Right renal cortex interstitium (tissue), 3 donors: Measurements from ENCODE around the gene AGBL5. TPM values are rescaled to one million over a fixed set of nuclear protein-coding genes. Genes with fewer than 3 reads are reported as not detected.

Experiments used
- DNase-seq, 3 donors: peaks; one replicate each; pipeline ENCODE4 v3.0.0-alpha.2; 2013; ENCODE audit warnings: low read depth in 3 of 3, low spot score in 2 of 3
- polyA plus RNA-seq, 3 donors: library from polyadenylated mRNA; unstranded; fragments of 120-200 nt; gene quantifications; one replicate each; pipeline ENCODE4 v1.2.1, GENCODE V29; 2013; ENCODE audit not compliant: insufficient read length in 3 of 3

The AGBL5 gene
- polyA plus RNA-seq, 3 donors = 60.9 to 64.2 (median 61.0) TPM

DNA sequence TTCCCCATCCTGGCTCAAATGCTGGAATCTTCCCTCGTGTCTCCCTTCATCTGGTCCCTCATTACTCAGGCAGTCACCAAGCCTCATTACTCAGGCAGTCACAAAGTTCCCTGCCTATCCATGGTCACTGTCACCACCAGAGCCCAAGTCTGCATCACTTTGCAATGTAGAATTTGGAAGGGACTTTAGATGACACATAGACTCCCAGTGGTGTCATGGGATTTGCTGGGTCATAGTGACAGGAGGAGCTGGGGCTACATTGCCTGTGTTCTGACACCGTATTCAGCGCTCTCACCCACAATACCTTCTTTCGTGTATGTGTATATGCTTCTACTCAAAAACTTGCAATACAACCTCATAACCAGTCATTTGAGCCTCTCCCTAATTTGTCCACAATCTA lies 24.9 kb downstream of the AGBL5 start:
- no peak for DNase-seq

DNA sequence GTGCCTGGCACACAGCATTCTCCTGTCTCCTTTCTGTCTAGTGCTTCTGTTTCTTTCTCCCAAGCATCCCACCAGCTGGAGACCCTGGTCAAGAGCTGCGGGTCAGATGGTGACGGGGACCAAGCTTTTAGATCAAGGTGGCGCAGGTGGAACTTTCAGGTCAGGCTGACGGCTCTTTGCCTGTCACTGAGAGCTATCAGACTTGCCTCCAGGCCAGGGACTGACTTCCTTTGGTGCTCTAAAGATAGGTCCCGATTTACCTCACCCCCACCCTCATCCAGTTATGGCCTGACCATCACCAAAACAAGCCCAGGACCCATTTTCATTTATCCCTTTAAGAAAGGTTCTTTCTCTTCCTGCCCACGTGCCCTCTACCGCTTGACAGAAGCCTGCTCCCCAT lies 25.8 kb downstream of the AGBL5 start:
- DNase-seq = no peak

- DNase-seq = peak in 1 of 3 donors; percentile 76
Observed at GRCh38 chr2:27078267-27079194, 27.1 kb downstream of the AGBL5 start, which contains the start of gene EMILIN1. Gene EMILIN1 (plus strand): TSS chr2:27078615. CDS start chr2:27079066, 451 bp downstream.

GRCh38 chr2:27079233-27080139 lies 28.0 kb downstream of the AGBL5 start:
- no peak for DNase-seq

- no peak for DNase-seq
Observed at GRCh38 chr2:27080140-27080469, 28.6 kb downstream of the AGBL5 start.

DNA sequence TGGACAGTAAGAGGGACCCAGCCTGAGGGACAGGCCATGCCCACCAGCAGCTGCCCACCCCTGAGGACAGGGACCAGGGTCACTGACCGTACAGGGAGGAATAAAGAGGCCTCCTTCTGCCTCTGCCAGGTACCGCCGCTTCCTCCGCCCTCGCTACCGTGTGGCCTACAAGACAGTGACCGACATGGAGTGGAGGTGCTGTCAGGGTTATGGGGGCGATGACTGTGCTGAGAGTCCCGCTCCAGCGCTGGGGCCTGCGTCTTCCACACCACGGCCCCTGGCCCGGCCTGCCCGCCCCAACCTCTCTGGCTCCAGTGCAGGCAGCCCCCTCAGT lies 29.1 kb downstream of the AGBL5 start:
- DNase-seq = no peak

GRCh38 chr2:27081984-27082772 lies 30.7 kb downstream of the AGBL5 start:
- DNase-seq = no peak

DNA sequence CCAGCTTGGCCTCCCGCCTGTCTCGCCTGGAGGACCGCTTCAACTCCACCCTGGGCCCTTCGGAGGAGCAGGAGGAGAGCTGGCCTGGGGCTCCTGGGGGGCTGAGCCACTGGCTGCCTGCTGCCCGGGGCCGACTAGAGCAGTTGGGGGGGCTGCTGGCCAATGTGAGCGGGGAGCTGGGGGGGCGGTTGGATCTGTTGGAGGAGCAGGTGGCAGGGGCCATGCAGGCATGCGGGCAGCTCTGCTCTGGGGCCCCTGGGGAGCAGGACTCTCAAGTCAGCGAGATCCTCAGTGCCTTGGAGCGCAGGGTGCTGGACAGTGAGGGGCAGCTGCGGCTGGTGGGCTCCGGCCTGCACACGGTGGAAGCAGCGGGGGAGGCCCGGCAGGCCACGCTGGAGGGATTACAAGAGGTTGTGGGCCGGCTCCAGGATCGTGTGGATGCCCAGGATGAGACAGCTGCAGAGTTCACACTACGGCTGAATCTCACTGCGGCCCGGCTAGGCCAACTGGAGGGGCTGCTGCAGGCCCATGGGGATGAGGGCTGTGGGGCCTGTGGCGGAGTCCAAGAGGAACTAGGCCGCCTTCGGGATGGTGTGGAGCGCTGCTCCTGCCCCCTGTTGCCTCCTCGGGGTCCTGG lies 31.4 kb downstream of the AGBL5 start:
- DNase-seq = no peak

GRCh38 chr2:27083410-27084296 lies 32.2 kb downstream of the AGBL5 start:
- DNase-seq = no peak

DNA sequence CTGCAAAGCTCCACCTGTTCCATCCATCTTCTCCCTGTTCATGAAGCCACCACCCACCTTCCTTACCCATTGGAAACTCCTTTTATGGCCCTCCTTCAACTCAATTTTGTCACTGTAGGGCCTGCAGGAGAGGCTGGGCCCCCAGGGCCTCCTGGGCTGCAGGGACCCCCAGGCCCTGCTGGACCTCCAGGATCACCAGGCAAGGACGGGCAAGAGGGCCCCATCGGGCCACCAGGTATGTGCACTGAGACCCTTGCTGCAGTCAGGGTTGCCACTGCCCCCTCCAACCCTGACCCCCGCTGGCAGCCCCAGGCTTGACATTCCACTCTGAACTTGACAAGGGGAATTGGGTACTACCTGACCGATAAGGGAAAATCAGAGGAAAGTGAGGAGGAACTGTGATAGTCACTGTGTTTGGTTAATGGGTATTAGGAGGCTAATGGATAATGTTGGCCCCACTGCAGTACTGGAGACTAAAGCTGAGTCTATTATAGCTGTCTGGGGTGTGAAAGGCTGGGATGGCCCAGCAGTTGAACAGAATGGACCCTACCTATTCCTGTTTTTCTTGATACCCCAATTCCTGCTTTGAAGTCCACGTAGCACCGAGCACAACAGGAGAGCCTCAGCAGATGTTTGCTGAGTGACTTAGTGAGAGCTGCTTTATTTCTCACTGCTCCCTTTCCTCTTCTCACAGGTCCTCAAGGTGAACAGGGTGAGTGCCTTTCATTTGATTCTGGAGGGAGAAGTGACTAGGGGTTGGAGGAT lies 33.0 kb downstream of the AGBL5 start:
- no peak for DNase-seq

DNA sequence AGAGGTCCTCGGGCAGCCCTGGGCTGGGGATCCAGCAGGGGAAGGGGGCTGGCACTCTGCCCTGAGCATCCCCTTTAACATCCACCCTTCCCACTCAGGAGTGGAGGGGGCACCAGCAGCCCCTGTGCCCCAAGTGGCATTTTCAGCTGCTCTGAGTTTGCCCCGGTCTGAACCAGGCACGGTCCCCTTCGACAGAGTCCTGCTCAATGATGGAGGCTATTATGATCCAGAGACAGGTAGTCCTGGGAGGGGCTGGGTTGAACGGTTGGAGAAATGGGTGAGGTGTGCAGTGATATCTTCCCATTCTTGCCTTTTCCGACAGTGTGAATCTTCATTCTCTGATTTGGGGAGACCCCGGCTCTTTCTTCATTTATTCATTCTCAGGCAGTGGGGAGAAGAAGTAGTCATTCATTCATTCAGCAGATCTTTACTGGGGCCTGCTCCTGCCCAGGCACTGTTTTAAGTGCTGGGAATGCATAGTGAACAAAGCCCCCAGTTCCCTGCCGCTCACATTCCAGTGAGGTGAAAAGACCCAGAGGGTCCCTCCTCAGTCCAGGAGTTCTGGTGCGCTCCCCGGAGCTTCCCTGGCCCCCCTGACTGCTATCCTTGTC lies 33.7 kb downstream of the AGBL5 start:
- DNase-seq = no peak

DNA sequence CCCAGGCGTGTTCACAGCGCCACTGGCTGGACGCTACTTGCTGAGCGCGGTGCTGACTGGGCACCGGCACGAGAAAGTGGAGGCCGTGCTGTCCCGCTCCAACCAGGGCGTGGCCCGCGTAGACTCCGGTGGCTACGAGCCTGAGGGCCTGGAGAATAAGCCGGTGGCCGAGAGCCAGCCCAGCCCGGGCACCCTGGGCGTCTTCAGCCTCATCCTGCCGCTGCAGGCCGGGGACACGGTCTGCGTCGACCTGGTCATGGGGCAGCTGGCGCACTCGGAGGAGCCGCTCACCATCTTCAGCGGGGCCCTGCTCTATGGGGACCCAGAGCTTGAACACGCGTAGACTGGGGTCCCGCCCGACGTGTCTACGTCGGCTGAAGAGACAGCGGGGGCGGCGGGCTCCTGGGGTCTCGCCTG lies 34.2 kb downstream of the AGBL5 start:
- no peak for DNase-seq

DNA sequence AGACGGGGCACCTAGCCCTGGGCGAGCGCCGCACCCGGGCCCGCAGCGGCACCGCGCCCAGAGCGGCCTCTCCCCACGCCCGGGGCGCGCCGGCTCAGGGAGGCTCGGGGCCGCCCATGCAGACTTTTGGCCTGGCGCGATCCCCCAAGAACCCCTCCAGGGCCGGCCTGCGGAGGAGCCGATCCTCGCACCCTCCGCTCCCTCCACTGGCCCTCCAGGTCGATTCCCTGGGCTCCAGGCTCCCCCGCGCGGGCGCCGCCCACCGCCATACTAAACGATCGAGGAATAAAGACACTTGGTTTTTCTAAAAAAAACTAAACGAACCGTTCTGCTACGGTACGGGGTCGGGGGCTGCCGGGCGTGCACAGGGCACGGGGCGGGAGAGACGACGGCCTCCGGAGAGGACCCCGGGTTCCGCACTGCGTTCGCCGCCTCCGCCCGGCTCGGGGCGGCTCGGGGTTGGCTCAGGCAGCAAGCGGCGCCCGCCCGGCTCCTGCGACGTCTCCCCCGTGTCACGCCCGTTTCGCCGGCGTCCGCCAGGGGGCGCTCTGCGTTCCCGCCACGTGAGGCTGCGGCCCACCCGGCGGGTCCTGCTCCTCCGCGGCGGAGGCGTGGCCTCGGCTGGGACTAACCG lies 34.7 kb downstream of the AGBL5 start:
- peak in 2 of 3 donors; percentile 85 to 87 for DNase-seq

DNA sequence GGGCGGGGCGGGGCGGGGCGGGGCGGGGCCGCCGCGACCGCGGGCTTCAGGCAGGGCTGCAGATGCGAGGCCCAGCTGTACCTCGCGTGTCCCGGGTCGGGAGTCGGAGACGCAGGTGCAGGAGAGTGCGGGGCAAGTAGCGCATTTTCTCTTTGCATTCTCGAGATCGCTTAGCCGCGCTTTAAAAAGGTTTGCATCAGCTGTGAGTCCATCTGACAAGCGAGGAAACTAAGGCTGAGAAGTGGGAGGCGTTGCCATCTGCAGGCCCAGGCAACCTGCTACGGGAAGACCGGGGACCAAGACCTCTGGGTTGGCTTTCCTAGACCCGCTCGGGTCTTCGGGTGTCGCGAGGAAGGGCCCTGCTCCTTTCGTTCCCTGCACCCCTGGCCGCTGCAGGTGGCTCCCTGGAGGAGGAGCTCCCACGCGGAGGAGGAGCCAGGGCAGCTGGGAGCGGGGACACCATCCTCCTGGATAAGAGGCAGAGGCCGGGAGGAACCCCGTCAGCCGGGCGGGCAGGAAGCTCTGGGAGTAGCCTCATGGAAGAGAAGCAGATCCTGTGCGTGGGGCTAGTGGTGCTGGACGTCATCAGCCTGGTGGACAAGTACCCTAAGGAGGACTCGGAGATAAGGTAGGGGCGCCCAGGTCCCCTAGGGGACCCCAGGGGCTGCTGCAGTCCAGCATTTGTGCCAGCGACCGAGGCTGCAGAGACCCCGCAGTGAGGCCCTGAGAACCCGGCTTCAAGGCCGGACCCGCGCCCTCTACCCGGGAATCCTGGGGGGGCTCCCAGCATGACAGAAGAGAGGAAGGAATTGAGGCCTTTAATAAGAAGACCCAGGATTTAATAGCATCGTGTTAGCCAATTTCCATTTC lies 35.5 kb downstream of the AGBL5 start, which contains the start of gene KHK:
KHK (plus strand) TSS at position 49 of the 870 bp plus-strand sequence; CDS start at position 537, 488 bp downstream.
- DNase-seq = no peak

DNA sequence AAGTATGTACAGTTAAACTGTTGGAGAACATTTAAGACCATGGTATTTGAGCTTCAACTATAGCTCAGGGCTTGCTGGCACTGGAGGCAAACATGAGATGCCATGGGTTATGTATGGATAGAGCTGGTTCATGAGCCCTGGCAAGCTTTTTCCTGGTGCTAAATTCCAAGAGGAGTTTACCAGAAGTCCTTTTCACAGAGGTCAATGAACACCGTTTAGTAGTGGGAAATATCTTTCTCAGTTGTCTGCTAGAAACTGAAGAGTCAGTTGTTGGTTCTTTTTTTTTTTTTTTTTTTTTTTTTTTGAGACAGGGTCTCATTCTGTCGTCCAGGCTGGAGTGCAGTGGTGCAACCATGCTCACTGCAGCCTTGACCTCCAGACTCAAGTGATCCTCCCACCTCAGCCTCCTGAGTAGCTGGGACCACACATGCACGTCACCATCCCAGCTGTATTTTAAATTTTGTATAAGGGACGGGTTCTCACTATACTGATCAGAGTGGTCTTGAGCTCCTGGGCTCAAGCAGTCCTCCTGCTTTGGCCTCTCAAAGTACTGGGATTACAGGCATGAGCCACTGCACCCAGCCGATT lies 36.4 kb downstream of the AGBL5 start:
- no peak for DNase-seq

DNA sequence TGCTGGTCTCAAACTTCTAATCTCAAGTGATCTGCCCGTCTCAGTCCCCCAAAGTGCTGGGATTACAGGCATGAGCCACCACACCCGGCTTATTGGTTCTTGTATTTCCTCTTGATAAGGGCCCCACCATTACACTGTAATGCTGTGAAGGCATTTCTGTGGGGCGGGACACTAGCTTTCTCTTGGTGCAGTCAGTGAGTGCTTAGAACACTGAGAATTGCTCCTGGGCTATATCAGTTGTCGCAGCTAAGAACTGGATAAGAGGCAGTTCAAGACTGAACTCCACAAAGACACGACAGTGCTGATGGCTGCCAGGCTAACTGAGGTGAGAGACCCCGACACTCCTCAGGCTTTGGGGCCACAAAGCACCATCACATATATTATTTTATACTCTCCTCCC lies 37.2 kb downstream of the AGBL5 start:
- DNase-seq = no peak
